Activated CD4-positive, alpha-beta T cell treated with anti-CD3 and anti-CD28 coated beads, Interleukin-2, amount 50 U/mL, for 24 hours (primary cell): ENCODE data around the gene HIP1.
"Not testable (repeated sequence)": the region's sequence is repeated elsewhere in the genome, so short reads cannot be mapped to it uniquely, and the experiment has no call there.

Experiments
- DNase-seq, 2 donors: peaks; one replicate each; pipeline ENCODE4 v3.0.0-alpha.2; 2020; ENCODE audit warnings: low read depth in 1 of 2, low spot score in 1 of 2

Gene HIP1

DNA sequence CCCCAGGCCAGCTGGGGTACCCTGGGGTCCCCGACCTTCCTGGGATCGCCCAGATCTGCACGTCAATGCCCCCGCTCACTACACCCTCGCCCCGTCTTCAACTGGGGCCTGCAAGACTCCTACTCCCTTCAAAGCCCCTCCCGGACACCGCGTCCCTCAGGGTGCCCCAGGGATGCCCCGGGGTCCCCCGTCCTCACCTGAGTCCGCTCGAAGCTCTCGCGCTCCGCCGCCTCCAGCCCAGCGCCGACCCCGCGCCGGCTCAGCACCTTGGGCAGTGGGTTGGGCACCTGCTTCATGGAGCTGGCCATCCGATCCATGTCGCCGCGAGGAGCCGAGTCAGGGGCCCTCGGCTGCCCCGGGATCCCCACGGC, at the start of gene HIP1:
TSS of gene HIP1 (minus strand) at position 338 of the 371 bp plus-strand sequence. CDS start at position 317, 21 bp downstream.
- DNase-seq, result no peak

DNA sequence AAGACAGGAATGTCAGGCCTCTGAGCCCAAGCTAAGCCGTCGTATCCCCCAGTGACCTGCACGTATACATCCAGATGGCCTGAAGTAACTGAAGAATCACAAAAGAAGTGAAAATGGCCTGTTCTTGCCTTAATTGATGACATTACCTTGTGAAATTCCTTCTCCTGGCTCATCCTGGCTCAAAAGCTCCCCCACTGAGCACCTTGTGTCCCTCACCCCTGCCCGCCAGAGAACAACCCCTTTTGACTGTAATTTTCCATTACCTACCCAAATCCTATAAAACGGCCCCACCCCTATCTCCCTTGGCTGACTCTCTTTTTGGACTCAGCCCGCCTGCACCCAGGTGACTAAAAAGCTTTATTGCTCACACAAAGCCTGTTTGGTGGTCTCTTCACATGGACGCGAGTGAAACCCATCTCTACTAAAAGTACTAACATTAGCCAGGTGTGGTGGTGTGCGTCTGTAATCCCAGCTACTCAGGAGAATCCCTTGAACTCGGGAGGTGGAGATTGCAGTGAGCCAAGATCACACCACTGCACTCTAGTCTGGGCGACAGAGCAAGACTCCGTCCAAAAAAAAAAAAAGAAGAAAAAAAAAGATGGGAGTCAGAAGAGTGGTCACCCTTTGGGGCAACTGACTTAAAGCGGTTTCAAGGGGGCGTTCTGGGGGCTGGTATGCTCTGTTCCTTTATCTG, 49.6 kb upstream of the HIP1 start:
- not testable (repeated sequence) for DNase-seq

DNA sequence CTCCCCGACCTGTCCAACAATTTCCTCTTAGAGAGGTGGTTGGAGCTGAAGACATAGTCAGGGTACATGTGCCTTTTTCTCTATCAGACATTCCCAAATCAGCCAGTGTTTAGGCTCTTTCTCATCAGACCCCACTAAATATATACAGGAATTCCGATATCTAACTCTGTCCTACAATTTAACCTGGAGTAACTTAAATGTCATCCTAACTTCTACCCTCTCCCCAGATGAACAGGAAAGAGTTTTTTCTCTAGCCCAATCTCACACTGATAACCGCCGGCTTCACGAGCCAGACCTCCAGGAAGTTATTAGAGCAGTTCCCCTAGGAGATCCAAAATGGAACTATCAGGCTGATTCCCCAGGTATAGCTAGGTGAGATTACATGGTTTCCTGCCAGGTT, 44.3 kb upstream of the HIP1 start:
- DNase-seq, result not testable (repeated sequence)

DNA sequence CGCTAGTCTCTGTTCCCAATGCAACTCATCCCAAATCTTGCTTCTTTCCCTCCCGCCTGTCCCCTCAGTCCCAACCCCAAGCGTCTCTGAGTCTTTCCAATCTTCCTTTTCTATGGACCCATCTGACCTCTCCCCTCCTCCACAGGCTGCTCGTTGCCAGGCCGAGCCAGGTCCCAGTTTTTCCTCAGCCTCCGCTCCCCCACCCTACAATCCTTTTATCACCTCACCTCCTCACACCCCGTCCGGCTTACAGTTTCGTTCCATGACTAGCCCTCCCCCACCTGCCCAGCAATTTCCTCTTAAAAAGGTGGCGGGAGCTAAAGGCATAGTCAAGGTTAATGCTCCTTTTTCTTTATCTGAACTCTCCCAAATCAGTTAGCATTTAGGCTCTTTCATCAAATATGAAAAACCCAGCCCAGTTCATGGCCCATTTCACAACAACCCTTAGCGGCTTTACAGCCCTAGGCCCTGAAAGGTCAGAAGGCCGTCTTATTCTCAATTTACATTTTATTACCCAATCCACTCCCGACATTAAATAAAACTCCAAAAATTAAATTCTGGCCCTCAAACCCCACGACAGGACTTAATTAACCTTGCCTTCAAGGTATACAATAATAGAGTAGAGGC, 42.0 kb upstream of the HIP1 start:
- DNase-seq, result not testable (repeated sequence)

DNA sequence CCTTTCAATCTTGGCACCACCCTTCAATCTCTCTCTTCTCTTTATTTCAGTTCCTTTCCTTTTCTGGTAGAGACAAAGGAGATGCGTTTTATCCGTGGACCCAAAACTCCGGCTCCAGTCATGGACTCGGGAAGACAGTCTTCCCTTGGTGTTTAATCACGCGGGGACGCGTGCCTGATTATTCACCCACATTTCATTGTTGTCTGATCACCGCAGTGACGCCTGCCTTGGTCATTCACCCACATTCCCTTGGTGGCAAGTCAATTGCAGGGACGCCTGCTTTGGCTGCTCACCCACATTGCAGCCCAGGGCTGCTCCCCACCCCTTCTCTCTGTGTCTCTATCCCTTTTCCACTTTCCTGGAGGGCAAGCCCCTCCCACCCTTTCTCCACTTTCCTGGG, 40.8 kb upstream of the HIP1 start:
- not testable (repeated sequence) for DNase-seq

DNA sequence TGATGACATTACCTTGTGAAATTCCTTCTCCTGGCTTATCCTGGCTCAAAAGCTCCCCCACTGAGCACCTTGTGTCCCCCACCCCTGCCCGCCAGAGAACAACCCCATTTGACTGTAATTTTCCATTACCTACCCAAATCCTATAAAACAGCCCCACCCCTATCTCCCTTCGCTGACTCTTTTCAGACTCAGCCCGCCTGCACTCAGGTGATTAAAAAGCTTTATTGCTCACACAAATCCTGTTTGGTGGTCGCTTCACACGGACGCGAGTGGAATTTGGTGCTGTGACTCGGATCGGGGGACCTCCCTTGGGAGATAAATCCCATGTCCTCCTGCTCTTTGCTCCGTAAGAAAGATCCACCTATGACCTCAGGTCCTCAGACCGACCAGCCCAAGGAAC, 40.3 kb upstream of the HIP1 start:
- DNase-seq, result not testable (repeated sequence)

DNA sequence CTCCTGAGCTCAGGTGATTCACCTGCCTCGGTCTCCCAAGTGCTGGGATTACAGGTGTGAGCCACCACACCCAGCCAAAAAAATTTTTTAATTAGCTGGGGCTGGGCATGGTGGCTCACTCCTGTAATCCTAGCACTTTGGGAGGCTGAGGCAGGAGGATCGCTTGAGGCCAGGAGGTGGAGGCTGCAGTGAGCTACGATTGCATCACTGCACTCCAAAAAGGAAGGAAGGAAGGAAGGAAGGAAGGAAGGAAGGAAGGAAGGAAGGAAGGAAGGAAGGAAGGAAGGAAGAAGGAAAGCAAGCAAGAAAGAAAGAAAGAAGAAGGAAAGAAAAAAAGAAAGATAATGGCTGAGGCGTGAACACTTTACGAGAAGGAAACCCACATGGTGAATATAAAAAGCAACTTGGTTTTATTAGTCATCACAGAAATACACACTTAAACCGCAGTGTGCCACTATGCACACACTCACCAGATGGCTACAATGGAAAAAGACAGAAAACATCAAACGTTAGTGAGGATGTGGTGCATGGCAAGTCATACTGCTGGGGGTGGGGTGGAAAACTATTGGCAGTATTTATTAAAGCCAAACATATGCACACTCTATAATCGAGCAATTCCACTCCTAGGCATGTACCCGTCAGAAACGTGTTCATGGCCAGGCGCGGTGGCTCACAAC, 37.7 kb upstream of the HIP1 start:
- DNase-seq, result peak; percentile 9 to 76

DNA sequence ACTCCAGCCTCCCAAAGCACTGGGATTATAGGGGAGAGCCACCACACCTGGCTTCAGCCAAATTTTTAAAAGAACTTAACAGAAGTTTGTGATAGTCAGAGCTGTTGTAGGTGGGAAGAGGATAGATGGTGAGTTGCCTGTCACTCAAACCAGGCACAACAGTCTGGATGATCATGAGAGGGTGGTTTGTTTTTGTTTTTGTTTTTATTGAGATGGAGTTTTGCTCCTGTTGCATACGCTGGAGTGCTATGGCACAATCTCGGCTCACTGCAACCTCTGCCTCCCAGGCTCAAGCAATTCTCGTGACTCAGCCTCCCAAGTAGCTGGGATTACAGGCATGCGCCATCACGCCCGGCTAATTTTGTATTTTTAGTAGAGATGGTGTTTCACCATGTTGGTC, 35.2 kb upstream of the HIP1 start:
- DNase-seq, result not testable (repeated sequence)

DNA sequence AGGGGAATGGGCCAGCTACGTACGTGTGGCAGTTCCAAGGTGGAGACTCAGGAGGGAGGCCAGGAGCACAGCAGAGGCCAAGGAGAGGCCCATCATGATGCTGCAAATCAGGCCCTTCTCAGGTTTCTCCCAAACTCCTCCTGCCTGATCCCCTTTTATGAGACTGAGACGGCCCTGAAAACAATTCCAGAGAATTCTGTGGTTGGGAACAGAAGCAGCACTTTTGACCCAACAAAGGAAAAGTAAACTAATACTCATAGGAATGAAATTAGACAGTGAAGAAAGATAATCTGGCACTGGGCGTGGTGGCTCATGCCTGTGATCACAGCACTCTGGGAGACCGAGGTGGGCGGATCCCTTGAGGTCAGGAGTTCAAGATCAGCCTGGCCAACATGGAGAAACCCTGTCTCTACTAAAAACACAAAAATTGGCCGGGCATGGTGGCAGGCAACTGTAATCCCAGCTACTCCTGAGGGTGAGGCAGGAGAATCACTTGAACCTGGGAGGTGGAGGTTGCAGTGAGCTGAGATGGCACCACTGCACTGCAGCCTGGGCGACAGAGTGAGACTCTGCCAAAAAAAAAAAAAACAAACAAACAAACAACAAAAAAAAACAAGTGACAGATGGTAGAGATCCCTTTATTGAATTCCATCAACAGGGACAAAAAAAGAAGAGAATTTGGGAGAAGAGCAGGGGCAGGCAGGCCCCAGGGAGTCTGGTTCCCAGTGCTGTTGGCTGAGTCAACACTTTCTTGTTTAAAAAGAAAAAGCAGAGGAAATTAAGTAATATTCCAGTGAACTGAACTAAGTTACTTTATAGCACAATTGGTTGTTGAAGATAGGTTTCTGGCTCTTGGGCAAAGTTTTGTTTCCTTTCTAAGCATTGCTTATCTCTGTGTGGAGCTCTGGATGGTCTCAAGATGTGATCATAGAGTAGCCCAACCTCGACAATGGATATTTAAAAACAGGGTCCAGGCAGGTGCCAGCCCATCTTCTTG, 33.6 kb upstream of the HIP1 start, which contains the start of gene CCL26:
TSS of gene CCL26 (minus strand) at position 131 of the 997 bp plus-strand sequence. CDS start at position 96, 35 bp downstream.
- DNase-seq, result no peak

DNA sequence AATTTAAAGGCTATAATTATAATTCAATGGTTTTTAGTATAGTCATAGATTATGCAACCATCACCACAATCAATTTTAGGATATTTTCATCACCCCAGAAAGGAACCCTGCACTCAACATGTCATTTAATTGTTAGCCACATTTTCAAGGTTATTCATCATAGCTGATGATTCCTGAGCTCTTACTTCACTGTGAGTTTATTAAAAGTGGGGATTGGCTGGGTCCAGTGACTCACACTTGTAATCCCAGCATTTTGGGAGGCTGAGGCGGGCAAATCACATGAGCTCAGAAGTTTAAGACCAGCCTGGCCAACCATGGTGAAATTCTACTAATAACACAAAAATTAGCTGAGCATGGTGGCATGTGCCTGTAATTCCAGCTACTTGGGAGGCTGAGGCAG, 32.5 kb upstream of the HIP1 start:
- no peak for DNase-seq

DNA sequence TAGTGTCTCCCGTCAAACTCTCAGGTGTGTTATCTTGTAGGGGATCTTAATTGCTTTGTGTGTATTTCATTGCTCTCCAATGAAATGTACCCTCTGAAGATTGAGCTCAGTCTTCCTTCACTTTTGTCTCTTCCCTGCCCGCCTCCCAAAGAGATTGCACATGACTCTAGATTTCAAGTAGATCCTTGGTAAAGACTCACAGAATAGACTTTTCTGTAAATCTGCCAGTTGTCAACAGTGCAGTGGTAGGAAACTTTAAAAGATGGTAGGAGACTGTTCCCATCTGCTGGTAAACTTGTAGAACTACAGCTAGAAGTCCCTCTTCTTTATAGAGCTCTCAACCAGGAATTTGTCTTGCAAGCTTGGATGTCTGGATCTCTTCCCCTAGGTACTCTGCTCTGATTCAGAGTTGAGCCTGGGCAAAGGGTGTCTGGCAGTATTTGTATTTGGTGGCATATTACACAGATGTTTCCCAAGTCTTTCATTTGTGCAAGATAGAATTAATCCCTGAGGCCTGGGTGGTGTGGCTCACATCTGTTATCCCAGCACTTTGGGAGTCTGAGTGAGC, 23.7 kb upstream of the HIP1 start:
- DNase-seq, result no peak

DNA sequence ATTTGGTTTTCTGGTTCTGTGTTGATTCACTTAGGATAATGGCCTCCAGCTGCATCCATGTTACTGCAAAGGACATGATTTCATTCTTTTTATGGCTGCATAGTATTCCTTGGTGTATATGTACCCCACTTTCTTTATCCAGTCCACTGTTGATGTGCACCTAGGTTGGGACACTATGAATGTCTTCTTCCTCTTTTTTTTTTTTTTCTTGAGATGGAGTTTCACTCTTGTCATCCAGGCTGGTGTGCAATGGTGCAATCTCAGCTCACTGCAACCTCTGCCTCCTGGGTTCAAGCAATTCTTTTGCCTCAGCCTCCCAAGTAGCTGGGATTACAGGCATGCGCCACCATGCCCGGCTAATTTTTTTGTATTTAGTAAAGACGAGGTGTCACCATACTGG, 23.1 kb upstream of the HIP1 start:
- DNase-seq, result not testable (repeated sequence)

DNA sequence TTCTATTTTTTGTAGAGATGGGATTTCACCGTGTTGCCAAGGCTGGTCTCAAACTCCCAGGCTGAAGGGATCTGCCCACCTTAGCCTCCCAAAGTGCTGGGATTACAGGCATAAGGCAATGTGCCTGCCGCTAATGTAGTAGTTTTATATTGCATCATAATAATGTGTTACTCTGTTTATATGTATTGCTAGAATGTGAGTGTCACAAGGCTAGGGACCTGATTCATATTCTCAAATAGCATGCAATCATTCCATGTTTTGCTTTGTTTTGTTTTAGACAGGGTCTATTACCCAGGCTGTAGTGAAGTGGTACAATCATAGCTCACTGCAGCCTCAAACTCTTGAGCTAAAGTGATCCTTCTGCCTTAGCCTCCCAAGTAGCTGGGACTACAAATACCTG, 19.8 kb upstream of the HIP1 start:
- no peak for DNase-seq

DNA sequence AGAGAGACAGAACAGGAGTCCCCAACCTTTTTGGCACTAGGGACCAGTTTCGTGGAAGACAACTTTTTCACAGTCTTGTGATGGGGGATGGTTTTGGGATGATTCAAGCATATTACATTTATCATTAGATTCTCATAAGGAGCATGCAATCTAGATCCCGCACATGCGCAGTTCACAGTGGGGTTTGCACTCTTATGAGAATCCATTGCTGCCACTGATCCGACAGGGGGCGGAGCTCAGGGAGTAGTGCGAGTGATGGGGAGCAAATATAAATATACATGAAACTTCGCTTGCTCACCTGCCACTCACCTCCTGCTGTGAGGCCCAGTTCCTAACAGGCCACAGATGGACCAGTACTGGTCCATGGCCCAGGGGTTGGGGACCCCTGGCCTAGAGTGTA, 19.1 kb upstream of the HIP1 start:
- no peak for DNase-seq

DNA sequence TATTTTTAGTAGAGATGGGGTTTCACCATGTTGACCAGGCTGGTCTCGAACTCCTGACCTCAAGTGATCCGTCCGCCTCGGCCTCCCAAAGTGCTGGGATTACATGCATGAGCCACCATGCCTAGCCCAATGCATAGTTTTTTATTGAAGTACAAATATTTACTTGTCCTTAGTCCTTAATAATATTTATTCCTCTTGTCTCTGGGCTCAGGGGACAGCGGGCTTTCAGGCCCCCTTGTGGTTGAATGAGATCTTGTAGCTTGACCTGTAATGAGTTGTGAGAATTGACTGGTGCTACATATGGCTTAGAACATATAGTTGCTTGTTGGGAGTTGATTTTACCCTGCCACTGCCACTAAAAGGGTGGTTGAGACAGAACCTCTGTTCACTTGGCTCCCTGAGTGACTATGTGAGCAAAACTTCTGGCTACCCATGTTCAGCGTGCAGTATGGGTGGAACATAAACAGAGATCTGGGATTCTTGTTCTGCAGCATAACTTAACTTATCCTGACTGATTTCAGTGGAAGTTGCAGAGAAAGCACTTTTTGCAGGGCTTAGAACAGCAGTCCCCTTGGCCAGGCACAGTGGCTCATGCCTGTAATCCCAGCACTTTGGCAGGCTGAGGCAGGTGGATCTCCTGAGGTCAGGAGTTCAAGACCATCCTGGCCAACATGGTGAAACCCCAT, 18.4 kb upstream of the HIP1 start:
- DNase-seq, result no peak

DNA sequence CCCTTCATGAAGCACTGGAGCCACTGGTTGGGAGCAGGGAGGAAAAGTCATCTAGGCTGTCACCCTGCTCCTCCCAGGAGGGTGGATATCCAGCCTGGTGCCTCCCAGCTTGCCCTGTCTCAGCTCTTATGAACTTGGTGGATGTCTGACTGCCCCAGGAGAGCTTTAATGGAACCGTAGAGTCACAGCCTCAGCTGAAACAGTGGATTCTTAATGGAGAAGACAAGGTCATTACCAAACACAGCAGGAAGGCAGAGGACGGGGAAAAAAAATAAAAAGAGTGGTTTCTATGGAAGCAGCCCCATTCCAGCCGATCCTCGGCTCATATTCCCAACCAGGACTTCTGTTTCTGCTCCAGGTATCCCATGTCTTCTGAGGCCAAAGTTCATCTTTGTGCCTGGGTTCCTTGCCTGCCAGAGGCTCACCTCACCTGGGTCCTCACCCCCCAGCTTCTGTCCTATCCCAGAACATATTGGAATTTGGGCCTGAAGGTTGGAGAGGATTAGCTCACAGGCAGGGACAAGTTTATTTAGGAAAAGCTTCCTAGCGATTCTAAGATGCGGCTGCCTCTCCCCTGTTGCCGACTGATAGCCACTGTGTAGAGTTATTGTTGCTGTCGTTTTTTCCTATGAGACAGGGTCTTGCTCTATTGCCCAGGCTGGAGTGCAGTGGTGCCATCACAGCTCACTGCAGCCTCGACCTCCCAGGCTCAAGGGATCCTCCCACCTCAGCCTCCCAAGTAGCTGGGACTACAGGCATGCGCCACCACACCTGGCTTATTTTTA, 17.7 kb upstream of the HIP1 start:
- no peak for DNase-seq

DNA sequence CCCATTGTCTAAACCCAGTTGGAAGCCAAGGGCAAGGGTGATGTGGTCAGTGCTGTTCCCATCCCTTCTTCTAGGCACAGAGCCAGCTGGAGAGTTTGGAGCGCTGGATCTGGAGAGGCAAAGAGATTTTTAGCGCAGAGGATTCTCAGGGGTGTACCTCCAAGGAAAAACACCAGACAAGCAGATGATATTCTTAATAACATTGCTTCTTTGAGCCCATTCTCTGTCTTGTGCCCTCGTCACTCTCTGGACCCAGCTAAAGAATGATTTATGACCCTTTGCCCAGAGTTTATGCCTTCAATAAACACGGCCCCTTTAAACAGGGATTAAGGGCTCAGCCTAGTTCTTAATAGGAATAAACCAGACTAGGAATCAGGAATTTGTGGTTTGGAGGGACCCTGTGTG, 4.7 kb upstream of the HIP1 start:
- DNase-seq, result no peak

DNA sequence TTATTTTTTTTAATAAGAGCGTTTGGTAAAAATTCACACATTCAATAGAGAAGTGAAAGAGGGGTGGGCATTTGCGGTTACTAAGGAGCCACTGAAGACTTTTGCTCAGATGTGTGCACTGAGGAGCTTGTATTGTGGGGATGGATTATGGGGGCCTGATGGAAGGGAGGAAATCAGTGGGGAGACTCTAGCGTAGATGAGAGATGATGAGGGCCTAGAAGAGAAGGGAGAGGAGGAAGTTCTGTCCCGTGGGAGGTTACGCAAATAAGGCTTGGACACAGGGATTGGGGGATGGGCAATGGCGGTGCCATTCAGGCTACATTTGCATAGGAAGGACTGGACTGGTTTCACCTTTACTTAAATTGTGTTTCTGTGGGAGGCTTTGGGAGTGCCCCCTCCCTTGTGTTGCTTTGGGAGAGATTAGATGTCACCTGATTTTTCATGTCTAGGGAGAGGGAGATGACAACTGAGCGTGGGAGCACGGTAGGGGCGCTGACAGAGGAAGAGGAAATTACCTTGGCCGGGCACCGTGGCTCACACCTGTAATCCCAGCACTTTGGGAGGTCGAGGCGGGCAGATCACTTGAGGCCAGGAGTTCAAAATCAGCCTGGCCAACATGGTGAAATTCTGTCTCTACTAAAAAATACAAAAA, 2.2 kb upstream of the HIP1 start:
- no peak for DNase-seq
